GM12878 (cell line): ENCODE data around the gene FBXL14. TPM values are rescaled to one million over a fixed set of nuclear protein-coding genes. Genes with fewer than 3 reads are reported as not detected.

Source experiments
- ATAC-seq: fragments of 200-7000 bp; cut with Tn5 transposase; 3 replicates; pipeline ENCODE4 v1.9.1; 2020; ENCODE audit warnings: mild to moderate bottlenecking, moderate library complexity
- BruUV-seq: library from RNA; stranded (reverse); fragments of 400-500 nt; replicated peaks from 2 replicates; lab custom pipeline; 2021; lab: Mats Ljungman, UMichigan
- CTCF ChIA-PET: fragments of 300-600 bp; sonication (Branson Sonifier 250); formaldehyde crosslinking; extraction: SDS; loops from one replicate; lab custom pipeline; 2021; ENCODE audit warnings: inconsistent platforms; lab: Yijun Ruan, JAX
- POLR2A ChIA-PET: fragments of 350-600 bp; formaldehyde crosslinking; extraction: SDS; loops from one replicate; lab custom pipeline; 2021; ENCODE audit warnings: inconsistent platforms; lab: Charles Lee
- RAD21 ChIA-PET: fragments of 300-600 bp; sonication (Branson Sonifier 250); formaldehyde crosslinking; loops from one replicate; lab custom pipeline; 2023; ENCODE audit warnings: antibody characterized with exemption; ENCODE audit not compliant: unreplicated experiment; lab: Charles Lee
- SMC1A ChIA-PET: fragments of 300-600 bp; sonication (Branson Sonifier 250); formaldehyde crosslinking; loops from one replicate; lab custom pipeline; 2023; ENCODE audit not compliant: unreplicated experiment, uncharacterized antibody; lab: Charles Lee
- DNase-seq: peaks from one replicate; pipeline ENCODE4 v3.0.0-alpha.2; 2011; ENCODE audit warnings: low read depth, low spot score
- FAIRE-seq: peaks from 3 replicates; lab custom pipeline; 2011; peaks lifted over from hg19 to GRCh38; lab: Jason Lieb, UNC
- H2AFZ ChIP-seq: 2 replicates; pipeline ENCODE4 v1.6.0; 2011; ENCODE audit warnings: low read depth, low read length, control low read depth; ENCODE audit not compliant: control insufficient read depth
- H3K27ac ChIP-seq: 2 replicates; pipeline ENCODE4 v1.5.1; 2011; ENCODE audit warnings: control low read depth; ENCODE audit not compliant: control insufficient read depth, insufficient read depth
- H3K27me3 ChIP-seq, 2 experiments: replicated peaks in 1 of 2; 2 replicates each; pipeline versions ENCODE4 v1.6.0 to v1.6.1; 2011; ENCODE audit warnings: low read length in 1 of 2; ENCODE audit not compliant: control insufficient read depth in 2 of 2, insufficient read depth in 2 of 2
- H3K36me3 ChIP-seq, 2 experiments: 2 replicates each; pipeline ENCODE4 v1.5.1; 2011; ENCODE audit warnings: low read length in 1 of 2; ENCODE audit not compliant: control insufficient read depth in 2 of 2, insufficient read depth in 2 of 2
- H3K4me1 ChIP-seq: 2 replicates; pipeline ENCODE4 v1.6.1; 2011; ENCODE audit warnings: mild to moderate bottlenecking, low read length, moderate library complexity, mixed read lengths; ENCODE audit not compliant: control insufficient read depth, insufficient read depth
- H3K4me2 ChIP-seq: 2 replicates; pipeline ENCODE4 v1.6.0; 2011; ENCODE audit warnings: control low read depth; ENCODE audit not compliant: control insufficient read depth, insufficient read depth
- H3K4me3 ChIP-seq: fragments of 200-600 bp; sonication (generic); 2 replicates; pipeline ENCODE4 v1.5.1; 2016
- H3K79me2 ChIP-seq: 2 replicates; pipeline ENCODE4 v1.6.0; 2011; ENCODE audit warnings: low read length; ENCODE audit not compliant: control insufficient read depth, insufficient read depth
- H3K9ac ChIP-seq: 2 replicates; pipeline ENCODE4 v1.8.0; 2011; ENCODE audit warnings: low read length, control low read depth, mixed read lengths; ENCODE audit not compliant: control insufficient read depth, insufficient read depth
- H3K9me3 ChIP-seq: replicated peaks from 3 replicates; pipeline ENCODE4 v1.5.1; 2011; ENCODE audit warnings: mild to moderate bottlenecking, low read length; ENCODE audit not compliant: control insufficient read depth, insufficient read depth
- H4K20me1 ChIP-seq: 2 replicates; pipeline ENCODE4 v1.6.0; 2011; ENCODE audit not compliant: control insufficient read depth, insufficient read depth
- BCL3 ChIP-seq: IDR thresholded peaks from 2 replicates; pipeline ENCODE4 v1.6.1; 2011; ENCODE audit warnings: borderline replicate concordance, low read depth, mild to moderate bottlenecking, moderate library complexity, low read length; ENCODE audit not compliant: insufficient read depth, poor library complexity, severe bottlenecking
- DPF2 ChIP-seq: fragments of 450-650 bp; IDR thresholded peaks from 2 replicates; pipeline ENCODE4 v1.6.1; 2017; ENCODE audit warnings: mild to moderate bottlenecking
- E2F4 ChIP-seq: IDR thresholded peaks from 2 replicates; pipeline ENCODE4 v1.6.1; 2012; ENCODE audit warnings: low read depth, low read length, improper control_type of control experiment
- FOXM1 ChIP-seq: IDR thresholded peaks from 2 replicates; pipeline ENCODE4 v1.6.1; 2012; ENCODE audit warnings: low read depth, mild to moderate bottlenecking, inconsistent platforms, low read length, moderate library complexity
- GABPA ChIP-seq: IDR thresholded peaks from 2 replicates; pipeline ENCODE4 v1.6.1; 2014; ENCODE audit warnings: antibody characterized with exemption, low read depth, mild to moderate bottlenecking, inconsistent platforms
- MLLT1 ChIP-seq: fragments of 450-650 bp; IDR thresholded peaks from 2 replicates; pipeline ENCODE4 v1.6.1; 2016; ENCODE audit warnings: mild to moderate bottlenecking
- MTA2 ChIP-seq: fragments of 450-650 bp; IDR thresholded peaks from 2 replicates; pipeline ENCODE4 v1.6.1; 2016; ENCODE audit warnings: low read depth, mild to moderate bottlenecking, moderate library complexity
- PML ChIP-seq: IDR thresholded peaks from 2 replicates; pipeline ENCODE4 v1.6.1; 2012; ENCODE audit warnings: low read length, inconsistent platforms
- SREBF1 ChIP-seq: IDR thresholded peaks from 2 replicates; pipeline ENCODE4 v1.6.1; 2012; ENCODE audit warnings: mild to moderate bottlenecking, low read length
- TARDBP ChIP-seq: IDR thresholded peaks from 2 replicates; pipeline ENCODE4 v1.6.1; 2016; ENCODE audit warnings: borderline replicate concordance
- TCF12 ChIP-seq: IDR thresholded peaks from 2 replicates; pipeline ENCODE4 v1.6.1; 2011; ENCODE audit warnings: low read depth, mild to moderate bottlenecking, low read length
- ZNF274 ChIP-seq: IDR thresholded peaks from one replicate; pipeline ENCODE4 v1.8.0; 2011; ENCODE audit not compliant: insufficient read length, insufficient read depth
- WGBS: methylation state at CpG from one replicate; pipeline ENCODE4 v1.1.6; 2016; ENCODE audit warnings: low lambda C conversion rate; ENCODE audit not compliant: insufficient replicate concordance, insufficient coverage; ENCODE audit errors: missing lambda C conversion rate; 5-methylcytosine and 5-hydroxymethylcytosine counted together
- in situ Hi-C: fragments of 300-500 bp; cut with MboI; formaldehyde crosslinking; loops from 9 replicates; pipeline ENCODE4 v1.14.3; 2018; ENCODE audit warnings: mixed read lengths
- intact Hi-C: fragments of 100-400 bp; cut with micrococcal nuclease; formaldehyde crosslinking; loops from one replicate; pipeline ENCODE4 v1.14.2; 2022; ENCODE audit not compliant: unreplicated experiment
- polyA plus RNA-seq, 11 experiments: library from polyadenylated mRNA; depleted of rRNA in 4 of 11; unstranded in 6 of 11; stranded (reverse) in 5 of 11; fragments of >200 nt; fragmentation: Nextera tagmentation in 4 of 11; fragmentation: Illumina TruSeq in 1 of 11; extraction: Ambion mirVana in 4 of 11; extraction: Trizol in 1 of 11; gene quantifications; 1 replicate in 1 of 11; 2 replicates in 10 of 11; pipeline versions ENCODE4 v1.2.1 to v1.2.3, GENCODE V29; 2011 to 2016; ENCODE audit warnings: inconsistent platforms in 2 of 11, missing spikeins in 2 of 11, low read depth in 1 of 11
- total RNA-seq, 4 experiments: library from RNA; depleted of rRNA in 3 of 4; stranded (reverse); fragments of >200 nt in 3 of 4; fragmentation: Illumina TruSeq in 1 of 4; extraction: Trizol in 1 of 4; gene quantifications; 2 replicates each; pipeline versions ENCODE4 v1.2.1 to v1.2.3, GENCODE V29; 2013 to 2021

The FBXL14 gene
- total and polyA plus RNA-seq, 10 of the 15 experiments (the other 5 are each of a cell fraction or from before 2014, with no cell fraction given): 0.44 to 19.0 (median 2.9) TPM

GRCh38 chr12:1581973-1582708 is 12.2 kb downstream of the FBXL14 start:
- POLR2A ChIA-PET: interaction anchor here (0.6 to 1.9 kb wide), 3 partner anchors 27 to 64 kb away, joined by 3 to 4 read pairs (median 3); no protein-coding TSS in a partner anchor

More at GRCh38 chr12:1581973-1582708, 12.2 kb downstream of the FBXL14 start:
- no TSS peak for BruUV-seq
- Histone ChIP-seq H3K9ac (no peak overlapping the region), H3K27me3 (no peaks in the 10 kb centered on the region), H4K20me1 (no peaks in the 10 kb centered on the region), H3K27ac (no peak overlapping the region)
- in situ Hi-C loops (no loop called here), intact Hi-C loops (loop anchor here (2.0 to 5.0 kb wide), 3 partner anchors 49 to 515 kb away; no protein-coding TSS in a partner anchor)
- DNase-seq (no peak), FAIRE-seq (no peak)
- RAD21 ChIA-PET: interaction anchor here (0.8 to 4.9 kb wide), 21 partner anchors 13 to 696 kb away, joined by 3 to 237 read pairs (median 5); no protein-coding TSS in a partner anchor
- 86% methylated on average over 11 of the region's 11 CpGs for WGBS
- TF ChIP-seq DPF2 (no peak), FOXM1 (no peak), MTA2 (no peak), PML (no peak), MLLT1 (no peak), TARDBP (no peak), BCL3 (no peak), ZNF274 (no peak), E2F4 (no peak), SREBF1 (no peak), TCF12 (no peak), GABPA (no peak)
- TF ChIP-seq, all 136 proteins: peak for 0
- CTCF ChIA-PET: interaction anchor here (0.8 to 12.3 kb wide), 19 partner anchors 8 to 516 kb away, joined by 3 to 287 read pairs (median 9); no protein-coding TSS in a partner anchor
- H3K4me2 ChIP-seq: no peak overlapping the region
- H3K4me1 ChIP-seq: no peaks in the 10 kb centered on the region
- ATAC-seq: no peak
- no peaks in the 10 kb centered on the region for H3K79me2 ChIP-seq
- no peaks in the 10 kb centered on the region for H3K9me3 ChIP-seq
- no peaks in the 10 kb centered on the region for H3K36me3 ChIP-seq
- H2AFZ ChIP-seq: no peak overlapping the region
- no peak overlapping the region for H3K4me3 ChIP-seq
- SMC1A ChIA-PET: interaction anchor here (0.6 to 12.3 kb wide), 21 partner anchors 8 to 489 kb away, joined by 3 to 276 read pairs (median 12); no protein-coding TSS in a partner anchor
